ENCODE measurements around the gene TMEM184B.

GRCh38 chr22:38191731-38192474, 80.9 kb downstream of the TMEM184B start:
- TF ChIP-seq CTCF (IDR thresholded peaks at IDR 0.05) (no peak), POLR2AphosphoS5 (IDR thresholded peaks at IDR 0.05) (no peak), POLR2A (IDR thresholded peaks at IDR 0.05) (no peak)
